Ishikawa (cell line): ENCODE results near the gene RSAD2.
A peak's percentile ranks its signal among the peaks of the same experiment; 100 is the strongest.

ENCODE experiments used
- CEBPB ChIP-seq: IDR thresholded peaks from 2 replicates; pipeline ENCODE4 v1.6.1; 2012
- CREB1 ChIP-seq: IDR thresholded peaks from 2 replicates; pipeline ENCODE4 v1.6.1; 2012; ENCODE audit warnings: low read depth
- EGR1 ChIP-seq: IDR thresholded peaks from 2 replicates; pipeline ENCODE4 v1.6.1; 2012
- EP300 ChIP-seq: IDR thresholded peaks from 2 replicates; pipeline ENCODE4 v1.6.1; 2012; ENCODE audit warnings: borderline replicate concordance
- FOXM1 ChIP-seq: IDR thresholded peaks from 2 replicates; pipeline ENCODE4 v1.6.1; 2012; ENCODE audit warnings: low read depth, borderline replicate concordance
- MAX ChIP-seq: IDR thresholded peaks from 2 replicates; pipeline ENCODE4 v1.6.1; 2012
- NFIC ChIP-seq: IDR thresholded peaks from 2 replicates; pipeline ENCODE4 v1.6.1; 2012
- RAD21 ChIP-seq: IDR thresholded peaks from 2 replicates; pipeline ENCODE4 v1.6.1; 2012; ENCODE audit warnings: low read depth
- TAF1 ChIP-seq: IDR thresholded peaks from 2 replicates; pipeline ENCODE4 v1.6.1; 2012; ENCODE audit warnings: low read depth, mild to moderate bottlenecking
- TCF12 ChIP-seq: IDR thresholded peaks from 2 replicates; pipeline ENCODE4 v1.6.1; 2012; ENCODE audit warnings: low read depth
- TEAD4 ChIP-seq: IDR thresholded peaks from 2 replicates; pipeline ENCODE4 v1.6.1; 2012
- USF1 ChIP-seq: IDR thresholded peaks from 2 replicates; pipeline ENCODE4 v1.6.1; 2012
- YY1 ChIP-seq: IDR thresholded peaks from 2 replicates; pipeline ENCODE4 v1.6.1; 2012; ENCODE audit warnings: low read depth
- ZBTB7A ChIP-seq: IDR thresholded peaks from 2 replicates; pipeline ENCODE4 v1.6.1; 2012; ENCODE audit warnings: low read depth
- TF ChIP-seq, protein P1 (sequence below): IDR thresholded peaks from 2 replicates; pipeline ENCODE4 v1.6.1; 2012; ENCODE audit warnings: low read depth, mild to moderate bottlenecking

RSAD2 gene

DNA sequence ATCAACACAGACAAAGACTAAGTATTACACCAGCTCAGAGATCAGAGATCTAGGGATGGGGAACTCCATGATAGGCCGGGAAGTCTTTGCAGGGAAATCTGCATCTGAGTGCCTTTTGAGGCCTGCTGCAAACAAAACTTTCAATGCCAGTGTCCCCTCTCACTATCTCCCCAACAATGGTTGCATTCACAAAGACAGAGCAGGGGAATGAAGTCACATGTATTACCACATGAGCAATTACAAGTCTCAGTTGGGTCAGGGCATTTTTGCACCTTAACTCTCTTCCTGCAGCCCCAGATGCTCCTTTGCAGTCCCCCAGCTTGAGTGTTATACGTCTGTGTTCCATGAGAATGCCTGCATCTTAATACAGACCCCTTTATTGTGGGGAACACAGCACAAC lies 37.8 kb downstream of the RSAD2 start:
- TF ChIP-seq EGR1 (no peak), RAD21 (no peak), CREB1 (no peak), TCF12 (no peak), CEBPB (no peak), NFIC (no peak), EP300 (no peak), YY1 (no peak), TAF1 (no peak), TEAD4 (no peak), USF1 (no peak), FOXM1 (no peak), ZBTB7A (no peak), MAX (no peak)
- TF ChIP-seq, protein P1, sequence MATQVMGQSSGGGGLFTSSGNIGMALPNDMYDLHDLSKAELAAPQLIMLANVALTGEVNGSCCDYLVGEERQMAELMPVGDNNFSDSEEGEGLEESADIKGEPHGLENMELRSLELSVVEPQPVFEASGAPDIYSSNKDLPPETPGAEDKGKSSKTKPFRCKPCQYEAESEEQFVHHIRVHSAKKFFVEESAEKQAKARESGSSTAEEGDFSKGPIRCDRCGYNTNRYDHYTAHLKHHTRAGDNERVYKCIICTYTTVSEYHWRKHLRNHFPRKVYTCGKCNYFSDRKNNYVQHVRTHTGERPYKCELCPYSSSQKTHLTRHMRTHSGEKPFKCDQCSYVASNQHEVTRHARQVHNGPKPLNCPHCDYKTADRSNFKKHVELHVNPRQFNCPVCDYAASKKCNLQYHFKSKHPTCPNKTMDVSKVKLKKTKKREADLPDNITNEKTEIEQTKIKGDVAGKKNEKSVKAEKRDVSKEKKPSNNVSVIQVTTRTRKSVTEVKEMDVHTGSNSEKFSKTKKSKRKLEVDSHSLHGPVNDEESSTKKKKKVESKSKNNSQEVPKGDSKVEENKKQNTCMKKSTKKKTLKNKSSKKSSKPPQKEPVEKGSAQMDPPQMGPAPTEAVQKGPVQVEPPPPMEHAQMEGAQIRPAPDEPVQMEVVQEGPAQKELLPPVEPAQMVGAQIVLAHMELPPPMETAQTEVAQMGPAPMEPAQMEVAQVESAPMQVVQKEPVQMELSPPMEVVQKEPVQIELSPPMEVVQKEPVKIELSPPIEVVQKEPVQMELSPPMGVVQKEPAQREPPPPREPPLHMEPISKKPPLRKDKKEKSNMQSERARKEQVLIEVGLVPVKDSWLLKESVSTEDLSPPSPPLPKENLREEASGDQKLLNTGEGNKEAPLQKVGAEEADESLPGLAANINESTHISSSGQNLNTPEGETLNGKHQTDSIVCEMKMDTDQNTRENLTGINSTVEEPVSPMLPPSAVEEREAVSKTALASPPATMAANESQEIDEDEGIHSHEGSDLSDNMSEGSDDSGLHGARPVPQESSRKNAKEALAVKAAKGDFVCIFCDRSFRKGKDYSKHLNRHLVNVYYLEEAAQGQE, result no peak

GRCh38 chr2:6916224-6916623 lies 38.6 kb downstream of the RSAD2 start:
- TF ChIP-seq CREB1 (no peak), RAD21 (no peak), NFIC (no peak), TCF12 (no peak), MAX (no peak), CEBPB (no peak), ZBTB7A (no peak), TAF1 (no peak), EP300 (no peak), YY1 (no peak)

DNA sequence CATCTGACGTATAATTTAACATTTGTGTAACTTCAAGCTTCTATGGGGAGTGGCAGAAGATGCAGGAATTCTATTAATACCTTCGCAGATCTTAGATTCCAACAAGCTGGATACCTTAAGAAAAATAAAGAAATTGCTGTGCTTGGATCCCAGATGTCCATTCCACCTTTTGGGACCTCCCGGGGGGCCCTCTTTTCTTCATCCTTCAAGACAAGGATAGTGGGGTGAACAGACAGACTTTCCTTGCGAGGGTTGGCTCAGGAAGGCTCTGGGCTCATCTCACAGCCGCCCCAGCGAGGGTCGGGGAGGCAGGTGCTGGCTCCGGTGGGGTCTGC lies 39.1 kb downstream of the RSAD2 start:
- TF ChIP-seq TAF1, result no peak
- no peak for TF ChIP-seq CREB1
- no peak for TF ChIP-seq RAD21
- TF ChIP-seq EP300, result no peak
- no peak for TF ChIP-seq ZBTB7A
- TF ChIP-seq YY1, result no peak
- TF ChIP-seq, protein P1, result no peak
- no peak for TF ChIP-seq USF1

DNA sequence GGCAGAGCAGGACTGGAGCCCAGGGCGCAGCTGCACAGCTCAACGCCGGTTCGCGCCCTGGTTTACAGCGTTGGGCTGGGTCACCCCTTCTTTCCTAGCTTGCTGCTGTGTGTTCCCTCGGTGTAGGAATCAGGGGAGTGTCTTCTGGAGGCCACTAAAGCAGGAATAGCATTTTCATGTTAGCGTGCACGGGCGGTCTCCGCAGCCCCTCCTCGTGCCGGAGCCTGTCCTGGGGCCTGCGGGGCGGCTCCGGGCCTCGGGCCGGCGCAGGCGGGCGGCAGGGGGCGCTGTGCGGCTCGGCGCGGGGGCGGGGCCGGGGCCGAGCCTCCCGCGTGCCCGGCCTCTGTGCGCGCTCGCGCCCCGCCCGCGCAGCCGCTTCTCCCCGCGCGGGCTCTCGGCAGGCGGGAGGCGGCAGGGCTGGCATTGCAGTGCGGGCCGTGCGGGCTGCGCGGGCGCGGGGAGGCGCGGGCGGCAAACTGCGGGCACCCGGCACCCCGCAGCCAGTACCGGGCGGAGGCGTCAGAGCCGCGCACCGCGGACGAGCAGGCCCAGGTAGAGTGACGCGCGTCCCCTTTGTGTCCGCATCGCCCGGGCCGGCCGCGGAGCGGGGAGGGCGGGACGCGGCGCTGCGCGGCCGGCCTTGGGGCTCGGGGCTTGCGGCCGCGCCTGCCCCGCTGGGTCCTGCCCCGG lies 39.6 kb downstream of the RSAD2 start, which contains the start of gene RNF144A:
RNF144A (plus strand) TSS at position 342 of the 690 bp plus-strand sequence. CDS start 79,515 bp downstream, outside the sequence.
- TF ChIP-seq EGR1 (0 out of 2 replicates have a peak, but pooled peaks have one; percentile 18), TEAD4 (no peak)

GRCh38 chr2:6917761-6918421 lies 40.3 kb downstream of the RSAD2 start:
- TF ChIP-seq NFIC (no peak), ZBTB7A (peak; percentile 60; the same call in 1 of the 2 replicates)

DNA sequence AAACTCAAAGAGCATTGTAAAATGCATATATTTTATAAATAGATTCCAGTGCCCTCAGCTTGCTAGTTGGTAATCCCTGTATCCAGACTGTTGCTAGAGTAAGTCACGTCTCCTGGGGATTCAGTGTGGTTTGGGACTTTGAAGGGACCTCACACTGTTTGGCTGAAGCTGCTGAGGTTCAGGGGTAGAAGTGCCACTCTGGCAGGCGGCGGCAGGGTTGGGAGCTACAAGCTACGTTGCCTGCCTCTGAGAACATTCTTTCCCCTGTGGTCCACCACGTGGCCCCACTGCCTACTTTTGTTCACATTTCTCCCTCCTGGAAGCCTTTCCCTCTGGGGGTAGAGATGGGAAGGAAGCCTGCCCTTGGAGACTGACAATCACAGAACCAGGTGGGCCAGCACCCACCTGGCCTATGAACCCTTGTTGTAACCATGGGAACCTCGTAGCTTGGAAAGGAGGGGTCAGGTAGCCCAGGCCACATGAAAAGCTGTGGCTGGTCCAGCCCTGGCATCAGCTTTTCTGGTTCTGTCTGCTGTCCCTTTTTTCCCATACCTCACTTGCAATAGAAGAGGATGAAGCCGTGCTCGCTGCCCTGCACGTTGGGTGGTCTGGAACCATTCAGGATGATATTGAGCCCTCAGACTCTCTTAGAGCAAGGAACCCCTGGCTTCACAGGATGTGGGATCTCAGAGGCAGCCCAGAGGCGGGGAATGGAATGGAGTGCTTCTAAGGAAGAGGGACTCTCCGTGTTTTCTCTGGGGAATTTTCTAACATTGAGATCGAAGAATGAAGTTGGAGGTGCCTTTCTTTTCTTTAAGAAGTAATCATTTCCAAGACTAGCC lies 42.5 kb downstream of the RSAD2 start:
- no peak for TF ChIP-seq USF1
- no peak for TF ChIP-seq TCF12
- TF ChIP-seq CEBPB, result no peak
- TF ChIP-seq RAD21, result no peak
- TF ChIP-seq TAF1, result no peak
- no peak for TF ChIP-seq CREB1
- TF ChIP-seq ZBTB7A, result no peak
- no peak for TF ChIP-seq YY1
- TF ChIP-seq, protein P1, result no peak
- TF ChIP-seq EGR1, result no peak
- TF ChIP-seq MAX, result no peak
- TF ChIP-seq EP300, result no peak
- no peak for TF ChIP-seq FOXM1
- TF ChIP-seq NFIC, result no peak
- no peak for TF ChIP-seq TEAD4
